Measurements from ENCODE around the gene RFX7.

DNA sequence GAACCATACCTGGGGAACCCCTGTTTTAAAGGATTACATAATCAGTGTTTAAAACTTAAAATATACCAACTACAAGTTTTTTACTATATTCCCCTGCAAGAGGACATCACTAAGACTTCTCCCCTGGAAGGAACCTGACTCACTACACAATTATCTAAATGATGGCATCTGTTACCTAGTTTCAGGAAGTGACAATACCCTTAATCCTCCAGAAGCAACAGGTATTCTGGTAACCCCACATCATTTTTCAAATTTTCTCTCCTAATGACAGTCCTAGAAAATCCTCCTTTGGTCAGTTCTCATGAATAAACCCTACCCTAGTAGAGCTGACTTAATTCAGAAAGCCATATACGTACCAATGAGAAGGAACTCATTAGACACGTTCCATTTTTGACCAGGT, 78.4 kb downstream of the RFX7 start:
- TF ChIP-seq CTCF (conservative IDR thresholded peaks at IDR 0.05 in 1 of 2, IDR thresholded peaks at IDR 0.05 in 1 of 2; ENCODE audit: low read depth in 1 of 2, low read length in 2 of 2), result no peak
- TF ChIP-seq EZH2 (IDR thresholded peaks at IDR 0.05; ENCODE audit: low read length, missing control alignments), result no peak

Data from fibroblast of lung (primary cell).